ENCODE results near the gene MYOF. TPM values are rescaled to one million over a fixed set of nuclear protein-coding genes. Genes with fewer than 3 reads are reported as not detected.

Gene MYOF
- total and polyA plus RNA-seq, 9 of the 15 experiments (the other 6 are each of a cell fraction or from before 2014, with no cell fraction given): 0.06 to 0.27 TPM; not detected in 7

- Histone ChIP-seq H4K20me1 (replicated peaks; ENCODE audit: control insufficient read depth, insufficient read depth, low read length) (no peaks in the 10 kb centered on the region), H2AFZ (ENCODE audit: low read depth, low read length) (no peak overlapping the region), H3K4me3 (no peak overlapping the region), H3K36me3 (ENCODE audit: control insufficient read depth, insufficient read depth, low read length) (no peaks in the 10 kb centered on the region), H3K4me1 (replicated peaks in 1 of 2; ENCODE audit: control insufficient read depth in 2 of 2, insufficient read depth in 2 of 2, low read length in 2 of 2) (no peaks in the 10 kb centered on the region), H3K79me2 (ENCODE audit: control insufficient read depth, insufficient read depth, low read length) (no peaks in the 10 kb centered on the region), H3K9ac (ENCODE audit: insufficient read depth in 1 of 2, low read depth in 2 of 2, low read length in 2 of 2) (no peak overlapping the region), H3K27me3 (ENCODE audit: control insufficient read depth in 2 of 2, insufficient read depth in 2 of 2, low read length in 2 of 2) (no peaks in the 10 kb centered on the region; a peak in 1 of 5 replicates), H3K4me2 (ENCODE audit: insufficient read depth, low read length) (no peak overlapping the region), H3K9me1 (ENCODE audit: control insufficient read depth, insufficient read depth, low read length) (no peaks in the 10 kb centered on the region), H3K27ac (ENCODE audit: extremely low read depth, low read depth, low read length) (no peak overlapping the region), H3K9me3 (replicated peaks; ENCODE audit: control insufficient read depth, insufficient read depth, low read depth, low read length) (no peaks in the 10 kb centered on the region)
- intact Hi-C loops (cut with micrococcal nuclease): no loop called here
- DNase-seq (ENCODE audit: extremely low read depth in 1 of 4, low spot score in 3 of 4) (no peak), FAIRE-seq (no peak), ATAC-seq (no peak)
- BruUV-seq (replicated peaks): no TSS peak
- POLR2A ChIA-PET: interaction anchor here (0.6 kb wide), 1 partner anchor 88 kb away, joined by 3 read pairs; no protein-coding TSS in a partner anchor
- 0% methylated on average over 2 of the region's 2 CpGs for WGBS (ENCODE audit: insufficient coverage, low coverage, missing lambda C conversion rate)
- CTCF ChIA-PET (ENCODE audit: low intra/inter-chr PET ratio): no interaction called here
- in situ Hi-C loops (cut with MboI): no loop called here
- TF ChIP-seq SMAD2 (IDR thresholded peaks at IDR 0.05; ENCODE audit: low read depth, low read length) (no peak), YBX1 (IDR thresholded peaks at IDR 0.05) (no peak), IRF9 (tag; IDR thresholded peaks at IDR 0.05) (no peak), EP400 (IDR thresholded peaks at IDR 0.05) (no peak), U2AF1 (optimal IDR thresholded peaks at IDR 0.05; ENCODE audit: low read depth, low read length) (no peak), ATF4 (CRISPR knock-in tag; IDR thresholded peaks at IDR 0.05) (no peak), MCM3 (IDR thresholded peaks at IDR 0.05) (no peak), BHLHE40 (IDR thresholded peaks at IDR 0.05; ENCODE audit: low read length) (no peak), NR0B1 (IDR thresholded peaks at IDR 0.05; ENCODE audit: partially characterized antibody) (no peak), COPS2 (conservative IDR thresholded peaks at IDR 0.05) (no peak), TCF3 (CRISPR knock-in tag; IDR thresholded peaks at IDR 0.05) (no peak), TFAM (CRISPR knock-in tag; conservative IDR thresholded peaks at IDR 0.05) (no peak), HDAC6 (IDR thresholded peaks at IDR 0.05; ENCODE audit: low read depth, low read length) (no peak), HINFP (tag; conservative IDR thresholded peaks at IDR 0.05; ENCODE audit: low read depth) (no peak), POLR2B (IDR thresholded peaks at IDR 0.05; ENCODE audit: low read depth, partially characterized antibody) (no peak), ZNF518B (CRISPR knock-in tag; IDR thresholded peaks at IDR 0.05) (no peak)
These were observed 9.0 kb downstream of the MYOF start for GRCh38 chr10:93473161-93473560.

All from K562 (cell line).